ENCODE data around the gene SEC14L1. TPM values are rescaled to one million over a fixed set of nuclear protein-coding genes. Genes with fewer than 3 reads are reported as not detected.

The SEC14L1 gene
- total and polyA plus RNA-seq, 8 donors, result 3.2 to 106 (median 43.9) TPM

GRCh38 chr17:77160091-77160874 is 19.5 kb downstream of the SEC14L1 start:
- Histone ChIP-seq H3K4me3 (no peak overlapping the region), H3K36me3 (peaks cover 0 to 7% (median 4%) of the 10 kb centered on the region in 4 donors), H3K27ac (peak overlapping the region in 4 of 5 donors; percentile 20 to 81 (median 32)), H3K27me3 (no peaks in the 10 kb centered on the region), H3K9me3 (no peaks in the 10 kb centered on the region), H3K4me1 (peaks cover 50 to 81% (median 63%) of the 10 kb centered on the region in 4 donors)
- intact Hi-C loops (cut with DNase I; ENCODE audit: low total_unique reads), result no loop called here
- no peak for DNase-seq
- 21 to 38% (median 33%) methylated on average over 6 of the region's 6 CpGs for WGBS, 5 donors
- no peak for TF ChIP-seq CTCF (IDR thresholded peaks at IDR 0.05)
- no peak for TF ChIP-seq EP300 (IDR thresholded peaks at IDR 0.05)
- no peak for TF ChIP-seq POLR2AphosphoS5 (IDR thresholded peaks at IDR 0.05)
- TF ChIP-seq POLR2A (IDR thresholded peaks at IDR 0.05), result no peak

GRCh38 chr17:77160875-77161530 is 20.2 kb downstream of the SEC14L1 start:
- Histone ChIP-seq H3K4me3 (no peak overlapping the region), H3K27ac (peak overlapping the region; percentile 20 to 81 (median 44)), H3K36me3 (peaks cover 0 to 3% (median under 1%) of the 10 kb centered on the region in 4 donors), H3K9me3 (no peaks in the 10 kb centered on the region), H3K4me1 (peaks cover 54 to 81% (median 65%) of the 10 kb centered on the region in 4 donors), H3K27me3 (no peaks in the 10 kb centered on the region)
- 64 to 72% (median 68%) methylated on average over 8 of the region's 8 CpGs for WGBS, 5 donors
- intact Hi-C loops (cut with DNase I; ENCODE audit: low total_unique reads), result no loop called here
- no peak for DNase-seq
- TF ChIP-seq POLR2A (IDR thresholded peaks at IDR 0.05) (no peak), CTCF (IDR thresholded peaks at IDR 0.05) (no peak), EP300 (IDR thresholded peaks at IDR 0.05) (no peak), POLR2AphosphoS5 (IDR thresholded peaks at IDR 0.05) (no peak)

DNA sequence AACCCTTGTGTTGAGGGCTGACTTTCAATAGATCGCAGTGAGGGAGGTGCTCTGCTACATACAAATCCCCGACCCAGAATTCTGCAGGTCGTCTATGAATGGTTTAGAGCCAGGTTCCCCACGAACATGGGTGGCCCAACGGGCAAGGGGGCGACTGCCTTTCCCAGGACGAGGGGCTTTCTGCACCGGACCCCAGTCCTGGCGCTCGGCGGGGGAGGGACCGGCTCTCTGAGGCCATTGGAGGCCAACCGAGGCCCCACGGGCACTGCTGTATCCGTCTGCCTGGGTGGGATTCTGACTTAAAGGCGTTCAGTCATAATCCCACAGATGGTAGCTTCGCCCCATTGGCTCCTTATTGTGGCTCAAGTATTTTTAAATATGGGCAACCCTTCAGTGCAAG is 21.2 kb downstream of the SEC14L1 start:
- no peak for TF ChIP-seq POLR2A (IDR thresholded peaks at IDR 0.05)
- TF ChIP-seq POLR2AphosphoS5 (IDR thresholded peaks at IDR 0.05), result no peak
- TF ChIP-seq EP300 (IDR thresholded peaks at IDR 0.05), result no peak
- TF ChIP-seq CTCF (IDR thresholded peaks at IDR 0.05), result no peak
- Histone ChIP-seq H3K27me3 (no peaks in the 10 kb centered on the region), H3K9me3 (peaks cover 0 to 5% (median 0%) of the 10 kb centered on the region in 4 donors), H3K36me3 (peaks cover 0 to 3% (median under 1%) of the 10 kb centered on the region in 4 donors), H3K27ac (peak overlapping the region in 4 of 5 donors; percentile 13 to 81 (median 48)), H3K4me3 (no peak overlapping the region), H3K4me1 (peaks cover 54 to 84% (median 69%) of the 10 kb centered on the region in 4 donors)
- 80 to 93% (median 89%) methylated on average over 16 to 17 of the region's 17 CpGs for WGBS, 5 donors
- intact Hi-C loops (cut with DNase I; ENCODE audit: low total_unique reads), result no loop called here
- DNase-seq, result no peak

DNA sequence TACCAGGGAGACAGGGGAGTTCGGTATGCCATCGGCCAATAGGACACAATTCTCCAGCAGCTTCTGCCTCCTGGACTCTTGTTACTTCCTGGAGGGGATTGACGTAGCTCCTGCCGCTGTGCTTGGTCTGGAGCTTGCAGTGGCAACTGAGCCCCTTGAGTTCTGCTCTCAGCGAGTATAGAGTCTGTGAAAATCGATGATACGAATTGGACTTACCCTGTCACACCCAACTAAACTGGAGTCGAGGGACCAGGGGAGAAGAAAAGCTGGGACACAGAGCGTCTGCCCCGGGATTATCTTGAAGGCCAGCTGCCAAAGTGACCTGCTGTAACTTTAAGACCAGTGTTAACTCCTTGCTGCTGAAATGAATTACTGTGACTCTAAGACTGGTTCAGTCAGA is 22.2 kb downstream of the SEC14L1 start:
- H3K27me3 ChIP-seq, result no peaks in the 10 kb centered on the region
- H3K4me1 ChIP-seq, result peaks cover 54 to 76% (median 64%) of the 10 kb centered on the region in 4 donors
- DNase-seq, result peak in 1 of 2 donors; percentile 38
- peak overlapping the region in 2 of 4 donors; percentile 2 to 16 for H3K4me3 ChIP-seq
- intact Hi-C loops (cut with DNase I; ENCODE audit: low total_unique reads), result no loop called here
- TF ChIP-seq POLR2A (IDR thresholded peaks at IDR 0.05) (no peak), EP300 (IDR thresholded peaks at IDR 0.05) (no peak), POLR2AphosphoS5 (IDR thresholded peaks at IDR 0.05) (peak in 1 of 3 donors; percentile 20)
- peaks cover 3 to 15% (median 8%) of the 10 kb centered on the region in 4 donors for H3K9me3 ChIP-seq
- peaks cover 0 to 12% (median 6%) of the 10 kb centered on the region in 4 donors for H3K36me3 ChIP-seq
- H3K27ac ChIP-seq, result peak overlapping the region; percentile 64 to 81 (median 73)
- 14 to 41% (median 16%) methylated on average over 7 to 10 of the region's 10 CpGs for WGBS, 5 donors
